ENCODE results near the gene TOB1. TPM values are rescaled to one million over a fixed set of nuclear protein-coding genes. Genes with fewer than 3 reads are reported as not detected.
A peak's percentile ranks its signal among the peaks of the same experiment; 100 is the strongest.

The TOB1 gene
- total RNA-seq, 4 donors from 2014 or later, result 130 to 156 (median 142) TPM

GRCh38 chr17:50853015-50853615 lies 13.0 kb downstream of the TOB1 start:
- TF ChIP-seq POLR2A (IDR thresholded peaks at IDR 0.05) (no peak), CTCF (IDR thresholded peaks at IDR 0.05) (no peak)
- no peak overlapping the region for H3K4me3 ChIP-seq (ENCODE audit: low read depth, poor library complexity, severe bottlenecking)
- intact Hi-C loops (cut with DNase I; ENCODE audit: low total_unique reads), result loop anchor here (5.0 kb wide), 1 partner anchor 99 kb away; no protein-coding TSS in a partner anchor
- 84% methylated on average over 6 of the region's 6 CpGs for WGBS, 2 donors
- DNase-seq (ENCODE audit: low spot score in 2 of 2), result no peak

- 41 to 51% methylated on average over 7 of the region's 7 CpGs for WGBS, 2 donors
- no peak overlapping the region for H3K4me3 ChIP-seq (ENCODE audit: low read depth, poor library complexity, severe bottlenecking)
- TF ChIP-seq POLR2A (IDR thresholded peaks at IDR 0.05), result no peak
- TF ChIP-seq CTCF (IDR thresholded peaks at IDR 0.05), result no peak
- intact Hi-C loops (cut with DNase I; ENCODE audit: low total_unique reads), result loop anchor here (5.0 kb wide), 1 partner anchor 102 kb away; no protein-coding TSS in a partner anchor
- no peak for DNase-seq (ENCODE audit: low spot score in 2 of 2)
Measured at GRCh38 chr17:50850640-50851039, 15.5 kb downstream of the TOB1 start.

GRCh38 chr17:50848711-50849110 lies 17.4 kb downstream of the TOB1 start:
- DNase-seq (ENCODE audit: low spot score in 2 of 2), result no peak
- 58 to 69% methylated on average over 2 of the region's 2 CpGs for WGBS, 2 donors
- intact Hi-C loops (cut with DNase I; ENCODE audit: low total_unique reads), result no loop called here
- TF ChIP-seq CTCF (IDR thresholded peaks at IDR 0.05), result no peak
- no peak for TF ChIP-seq POLR2A (IDR thresholded peaks at IDR 0.05)
- no peak overlapping the region for H3K4me3 ChIP-seq (ENCODE audit: low read depth, poor library complexity, severe bottlenecking)

- 80 to 89% methylated on average over 3 of the region's 3 CpGs for WGBS, 2 donors
- no peak overlapping the region for H3K4me3 ChIP-seq (ENCODE audit: low read depth, poor library complexity, severe bottlenecking)
- intact Hi-C loops (cut with DNase I; ENCODE audit: low total_unique reads), result no loop called here
- no peak for TF ChIP-seq POLR2A (IDR thresholded peaks at IDR 0.05)
- no peak for TF ChIP-seq CTCF (IDR thresholded peaks at IDR 0.05)
- no peak for DNase-seq (ENCODE audit: low spot score in 2 of 2)
Measured at GRCh38 chr17:50848039-50848438, 18.1 kb downstream of the TOB1 start.

GRCh38 chr17:50847566-50847965 lies 18.6 kb downstream of the TOB1 start:
- H3K4me3 ChIP-seq (ENCODE audit: low read depth, poor library complexity, severe bottlenecking), result no peak overlapping the region
- DNase-seq (ENCODE audit: low spot score in 2 of 2), result no peak
- intact Hi-C loops (cut with DNase I; ENCODE audit: low total_unique reads), result no loop called here
- 84 to 96% methylated on average over 4 of the region's 4 CpGs for WGBS, 2 donors
- TF ChIP-seq POLR2A (IDR thresholded peaks at IDR 0.05), result no peak

GRCh38 chr17:50845240-50846147 lies 20.7 kb downstream of the TOB1 start:
- no peak for TF ChIP-seq POLR2A (IDR thresholded peaks at IDR 0.05)
- TF ChIP-seq CTCF (IDR thresholded peaks at IDR 0.05), result no peak
- WGBS, 2 donors, result 50 to 74% methylated on average over 10 to 11 of the region's 12 CpGs
- peak in 1 of 2 donors; percentile 82 for DNase-seq (ENCODE audit: low spot score in 2 of 2)
- intact Hi-C loops (cut with DNase I; ENCODE audit: low total_unique reads), result loop anchor here (2.0 kb wide), 1 partner anchor 63 kb away; no protein-coding TSS in a partner anchor
- no peak overlapping the region for H3K4me3 ChIP-seq (ENCODE audit: low read depth, poor library complexity, severe bottlenecking)
